GM18868 (cell line): Measurements from ENCODE around the gene MAIP1.
"Not testable (repeated sequence)": the region's sequence is repeated elsewhere in the genome, so short reads cannot be mapped to it uniquely, and the experiment has no call there.

Source experiments
- ATAC-seq: cut with Tn5 transposase; IDR thresholded peaks from one replicate; pipeline ENCODE4 v1.9.1; 2021; ENCODE audit warnings: mild to moderate bottlenecking, moderate library complexity; ENCODE audit not compliant: unreplicated experiment

The MAIP1 gene, protein sequence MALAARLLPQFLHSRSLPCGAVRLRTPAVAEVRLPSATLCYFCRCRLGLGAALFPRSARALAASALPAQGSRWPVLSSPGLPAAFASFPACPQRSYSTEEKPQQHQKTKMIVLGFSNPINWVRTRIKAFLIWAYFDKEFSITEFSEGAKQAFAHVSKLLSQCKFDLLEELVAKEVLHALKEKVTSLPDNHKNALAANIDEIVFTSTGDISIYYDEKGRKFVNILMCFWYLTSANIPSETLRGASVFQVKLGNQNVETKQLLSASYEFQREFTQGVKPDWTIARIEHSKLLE

DNA sequence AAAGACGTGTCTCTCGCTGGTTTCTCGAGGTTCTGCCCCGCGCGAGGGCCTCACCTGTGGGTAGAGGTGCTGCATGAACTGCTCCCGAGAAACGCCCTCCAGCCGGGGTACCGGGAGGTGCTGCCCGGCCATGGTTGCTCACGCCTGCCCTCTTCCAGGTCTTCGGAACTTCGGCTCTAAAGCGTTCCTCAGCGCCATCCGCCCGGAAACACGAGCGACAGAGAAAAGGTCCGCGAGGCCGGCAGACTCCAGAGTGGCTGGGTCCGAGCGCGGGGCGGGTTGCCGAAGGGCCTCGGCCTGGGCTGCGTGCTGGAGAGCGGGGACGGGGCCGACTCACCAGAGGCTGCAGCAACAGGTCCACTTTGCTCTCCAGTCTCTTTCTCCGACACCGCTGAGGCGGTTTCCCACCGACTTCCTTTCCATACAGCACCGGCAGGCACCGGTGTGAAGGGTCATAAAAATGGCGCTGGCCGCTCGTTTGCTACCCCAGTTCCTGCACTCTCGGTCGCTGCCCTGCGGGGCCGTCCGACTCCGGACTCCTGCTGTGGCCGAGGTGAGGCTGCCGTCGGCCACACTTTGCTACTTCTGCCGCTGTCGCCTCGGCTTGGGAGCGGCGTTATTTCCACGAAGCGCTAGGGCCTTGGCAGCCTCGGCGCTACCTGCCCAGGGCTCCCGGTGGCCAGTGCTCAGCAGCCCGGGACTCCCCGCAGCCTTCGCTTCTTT lies at the start of gene MAIP1, which contains the start of gene TYW5:
TSS of gene MAIP1 (plus strand) at position 244 of the 723 bp plus-strand sequence. CDS start at position 461, 217 bp downstream.
TSS of gene TYW5 (minus strand) at position 153 of the 723 bp plus-strand sequence. CDS start at position 132, 21 bp downstream.
- ATAC-seq: peak; percentile 82

- ATAC-seq: no peak
Observed at GRCh38 chr2:199907008-199907714, 48.2 kb upstream of the MAIP1 start.

DNA sequence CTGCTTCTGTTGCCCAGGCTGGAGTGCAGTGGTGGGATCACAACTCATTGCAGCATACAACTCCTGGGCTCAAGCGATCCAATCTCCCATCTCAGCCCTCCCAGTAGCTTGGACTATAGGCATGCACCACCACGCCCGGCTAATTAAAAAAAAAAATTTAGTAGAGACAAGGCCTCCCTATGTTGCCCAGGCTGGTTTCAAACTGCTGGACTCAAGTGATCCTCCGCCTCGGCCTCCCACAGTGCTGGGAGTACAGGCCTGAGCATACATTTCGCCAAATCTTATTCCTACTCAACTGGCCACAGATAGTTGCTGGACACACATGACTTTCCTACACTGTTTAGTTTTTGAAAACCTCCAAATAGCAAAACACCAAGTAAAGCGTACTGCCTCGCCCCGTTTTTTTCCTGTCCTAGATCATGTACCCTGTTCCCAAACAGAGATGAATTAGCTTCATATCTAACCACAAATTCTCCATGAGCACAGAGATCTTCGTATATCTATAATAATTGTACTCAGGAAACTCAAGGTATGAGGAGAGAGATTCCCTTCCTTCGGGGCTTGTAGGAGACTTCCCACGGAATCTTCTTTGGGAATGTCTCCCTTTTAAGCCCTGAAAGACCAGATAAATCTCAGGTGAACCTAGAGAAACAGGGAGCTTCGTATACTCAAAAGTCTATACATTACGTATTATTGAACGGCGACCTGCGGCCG lies 44.9 kb upstream of the MAIP1 start:
- no peak for ATAC-seq

DNA sequence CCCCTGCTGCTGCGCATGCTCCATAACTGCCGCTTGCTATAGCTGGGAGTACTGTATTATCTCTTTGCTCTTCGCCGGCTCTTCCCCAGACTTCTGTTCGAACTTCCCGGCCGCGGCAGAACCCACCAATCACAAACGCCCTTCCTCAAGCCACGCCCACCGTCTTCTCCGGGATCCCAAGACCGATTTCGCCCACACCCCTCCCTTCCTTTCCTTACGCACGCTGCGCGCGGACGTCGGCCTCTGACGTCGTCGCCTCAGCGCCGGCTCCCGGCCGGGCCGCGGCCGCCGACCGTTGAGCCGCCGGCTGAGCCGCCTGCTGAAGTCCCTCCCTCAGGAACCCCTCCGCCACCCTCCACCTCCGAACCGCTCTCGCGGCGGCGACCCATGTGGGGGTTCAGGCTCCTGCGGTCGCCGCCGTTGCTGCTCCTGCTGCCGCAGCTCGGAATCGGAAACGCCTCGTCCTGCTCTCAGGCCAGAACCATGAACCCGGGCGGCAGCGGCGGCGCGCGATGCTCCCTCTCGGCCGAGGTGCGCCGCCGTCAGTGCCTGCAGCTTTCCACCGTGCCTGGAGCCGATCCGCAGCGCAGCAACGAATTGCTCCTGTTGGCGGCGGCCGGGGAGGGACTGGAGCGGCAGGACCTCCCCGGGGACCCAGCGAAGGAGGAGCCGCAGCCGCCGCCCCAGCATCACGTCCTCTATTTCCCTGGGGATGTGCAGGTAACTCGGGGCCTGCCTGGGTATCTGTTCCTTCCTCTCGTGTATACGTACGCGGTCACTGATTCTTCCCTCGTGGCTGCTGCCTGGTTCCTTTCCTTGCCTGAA lies 44.1 kb upstream of the MAIP1 start, which contains the start of gene C2orf69:
TSS of gene C2orf69 (plus strand) at position 242 of the 825 bp plus-strand sequence. CDS start at position 388, 146 bp downstream.
- peak; percentile 90 for ATAC-seq

GRCh38 chr2:199911877-199912161 lies 43.6 kb upstream of the MAIP1 start:
- no peak for ATAC-seq

DNA sequence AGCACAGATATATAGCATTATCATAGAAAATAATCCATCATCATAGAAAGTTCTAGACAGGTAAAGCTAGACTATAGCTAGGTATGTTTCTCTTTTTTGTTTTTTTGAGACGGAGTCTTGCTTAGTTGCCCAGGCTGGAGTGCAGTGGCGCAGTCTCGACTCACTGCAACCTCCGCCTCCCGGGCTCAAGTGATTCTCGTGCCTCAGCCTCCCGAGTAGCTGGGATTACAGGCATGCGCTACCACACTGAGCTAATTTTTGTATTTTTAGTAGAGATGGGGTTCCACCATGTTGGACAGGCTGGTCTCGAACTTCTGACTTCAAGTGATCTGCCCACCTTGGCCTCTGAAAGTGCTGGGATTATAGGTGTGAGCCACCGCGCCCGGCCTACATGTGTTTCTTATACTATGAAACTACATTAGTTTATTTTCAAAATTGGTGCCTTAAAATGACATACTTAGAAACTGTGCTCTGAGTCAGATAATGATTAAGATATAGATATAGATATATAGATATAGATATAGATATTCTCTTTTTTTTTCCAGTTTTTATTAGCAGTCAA lies 42.7 kb upstream of the MAIP1 start:
- ATAC-seq: not testable (repeated sequence)

DNA sequence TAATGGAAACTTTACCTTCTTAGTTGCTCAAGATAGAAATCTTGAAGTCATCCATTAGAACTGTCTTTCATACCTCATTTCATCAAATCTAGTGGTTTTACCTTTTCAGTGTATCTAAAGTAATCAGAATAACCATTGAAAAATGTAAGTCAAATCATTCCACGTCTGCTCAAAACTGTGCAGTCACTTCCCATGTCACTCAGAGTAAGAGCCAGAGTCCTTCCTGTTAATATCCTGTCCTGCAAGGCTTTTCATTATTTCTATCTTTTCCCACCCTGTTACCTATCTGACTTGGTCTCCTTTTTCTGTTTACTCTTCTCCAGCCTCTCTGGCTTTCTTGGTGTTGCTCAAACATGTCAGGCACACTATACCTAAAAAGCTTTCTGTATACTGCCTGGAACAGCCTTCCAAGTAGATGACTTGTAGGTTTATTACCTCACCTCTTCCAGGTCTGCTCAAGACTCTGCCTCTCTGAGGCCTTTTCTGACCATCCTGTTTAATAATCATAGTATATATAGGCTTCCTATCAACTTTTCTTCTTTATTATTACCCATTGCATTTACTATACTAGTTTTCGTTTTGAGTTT lies 40.9 kb upstream of the MAIP1 start:
- no peak for ATAC-seq

DNA sequence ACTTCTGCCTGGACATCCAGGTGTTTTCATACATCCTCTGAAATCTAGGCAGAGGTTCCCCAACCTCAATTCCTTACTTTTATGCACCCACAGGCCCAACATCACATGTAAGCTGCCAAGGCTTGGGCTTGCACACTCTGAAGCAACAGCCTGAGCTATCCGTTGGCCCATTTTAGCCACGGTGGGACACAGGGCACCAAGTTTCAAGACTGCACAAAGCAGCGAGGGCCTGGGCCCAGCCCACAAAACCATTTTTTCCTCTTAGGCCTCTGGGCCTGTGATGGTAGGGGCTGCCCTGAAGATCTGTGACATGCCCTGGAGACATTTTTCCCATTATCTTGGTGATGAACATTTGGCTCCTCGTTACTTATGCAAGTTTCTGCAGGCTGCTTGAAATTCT lies 38.4 kb upstream of the MAIP1 start:
- no peak for ATAC-seq

GRCh38 chr2:199922856-199923255 lies 32.5 kb upstream of the MAIP1 start:
- ATAC-seq: no peak

- no peak for ATAC-seq
Observed at GRCh38 chr2:199923924-199924323, 31.5 kb upstream of the MAIP1 start.

- no peak for ATAC-seq
Observed at GRCh38 chr2:199926806-199927205, 28.6 kb upstream of the MAIP1 start.

DNA sequence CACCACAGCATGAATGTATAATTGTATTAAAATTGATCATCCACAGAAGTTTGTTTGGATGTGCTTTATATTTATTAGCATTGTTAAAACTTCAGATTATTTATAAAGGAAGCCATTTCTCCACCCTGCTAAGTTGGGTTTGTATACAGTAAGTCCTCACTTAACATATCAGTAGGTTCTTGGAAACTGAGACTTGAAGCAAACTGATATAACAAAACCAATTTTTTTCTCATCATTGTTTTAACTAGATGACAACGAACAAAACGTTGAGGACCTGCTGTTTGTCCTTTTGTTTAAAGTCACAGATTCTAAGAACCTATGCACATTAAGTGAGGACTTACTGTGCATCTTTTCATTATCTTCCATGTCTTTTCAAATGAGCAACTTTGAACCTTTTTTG lies 27.2 kb upstream of the MAIP1 start:
- ATAC-seq: no peak

GRCh38 chr2:199928626-199929025 lies 26.8 kb upstream of the MAIP1 start:
- no peak for ATAC-seq

DNA sequence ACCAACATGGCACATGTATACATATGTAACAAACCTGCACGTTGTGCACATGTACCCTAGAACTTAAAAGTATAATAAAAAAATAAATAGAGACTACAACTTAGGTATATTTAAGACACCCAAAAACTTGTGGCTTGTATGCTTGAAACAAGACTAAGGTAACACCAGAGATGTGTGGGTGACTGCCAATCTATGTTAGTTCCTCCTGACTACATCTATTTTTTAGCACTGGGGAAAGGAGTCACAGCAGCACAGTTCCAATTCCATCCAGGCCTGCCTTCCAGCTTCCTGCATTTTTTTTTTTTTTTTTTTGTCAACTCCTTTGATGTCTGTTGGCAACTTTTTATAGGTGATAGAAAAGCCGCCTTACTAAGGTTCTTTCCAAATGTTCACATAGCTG lies 26.1 kb upstream of the MAIP1 start:
- no peak for ATAC-seq

GRCh38 chr2:199932312-199932855 lies 23.0 kb upstream of the MAIP1 start:
- no peak for ATAC-seq

DNA sequence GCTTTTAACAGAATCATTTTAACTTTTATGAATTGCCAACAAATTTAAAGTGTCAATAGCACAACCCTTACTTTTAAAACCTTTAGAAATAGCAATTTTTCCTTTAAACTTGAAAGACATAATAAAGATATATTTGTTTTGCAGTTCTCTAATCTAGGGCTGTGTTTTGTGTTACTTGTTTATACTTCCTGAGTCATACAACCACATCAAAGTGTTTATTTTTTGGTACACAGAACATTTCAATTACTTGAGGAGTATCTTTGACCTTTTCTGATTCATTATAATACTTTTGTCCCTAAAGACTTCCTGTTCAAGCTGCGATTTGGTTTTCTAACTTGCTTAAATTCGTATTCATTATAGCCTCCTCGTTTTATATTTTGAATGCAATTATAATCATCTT lies 21.9 kb upstream of the MAIP1 start:
- no peak for ATAC-seq

GRCh38 chr2:199936554-199936953 lies 18.8 kb upstream of the MAIP1 start:
- ATAC-seq: no peak

DNA sequence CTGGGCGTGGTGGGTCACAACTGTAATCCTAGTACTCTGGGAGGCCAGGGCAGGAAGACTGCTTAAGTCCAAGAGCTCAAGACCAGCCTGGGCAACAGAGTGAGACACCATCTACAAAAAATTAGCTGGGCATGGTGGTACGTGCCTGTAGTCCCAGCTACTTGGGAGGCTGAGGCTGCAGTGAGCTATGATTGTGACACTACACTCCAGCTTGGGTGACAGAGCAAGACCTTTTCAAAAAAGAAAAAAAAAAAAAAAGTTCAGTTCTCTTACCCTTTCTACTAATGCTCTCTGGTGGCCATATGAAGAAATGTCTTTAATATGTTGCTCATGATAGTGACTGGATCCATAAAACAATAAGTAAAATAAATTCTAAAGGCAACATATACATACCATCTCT lies 15.0 kb upstream of the MAIP1 start:
- ATAC-seq: peak; percentile 82

GRCh38 chr2:199943373-199943772 lies 12.0 kb upstream of the MAIP1 start:
- no peak for ATAC-seq
